HAP-1 (cell line): Measurements from ENCODE around the gene SND1.

Experiments used
- DNase-seq, 2 experiments: peaks; one replicate each; pipeline ENCODE4 v3.0.0-alpha.2; 2016 to 2020; ENCODE audit warnings: low spot score in 2 of 2
- H3K27me3 ChIP-seq: fragments of 250-450 bp; sonication (Bioruptor Pico); 2 replicates; pipeline ENCODE4 v1.5.1; 2020; ENCODE audit warnings: low read depth, mild to moderate bottlenecking, moderate library complexity
- H3K36me3 ChIP-seq: fragments of 250-450 bp; sonication (Bioruptor Pico); replicated peaks from 2 replicates; pipeline ENCODE4 v1.5.1; 2020; ENCODE audit warnings: mild to moderate bottlenecking
- H3K4me1 ChIP-seq: fragments of 250-450 bp; sonication (Bioruptor Pico); 2 replicates; pipeline ENCODE4 v1.5.1; 2020; ENCODE audit warnings: mild to moderate bottlenecking
- H3K4me3 ChIP-seq: fragments of 250-450 bp; sonication (Bioruptor Pico); 2 replicates; pipeline ENCODE4 v1.5.1; 2020; ENCODE audit warnings: mild to moderate bottlenecking, moderate library complexity
- H3K9me3 ChIP-seq: fragments of 250-450 bp; sonication (Bioruptor Pico); 2 replicates; pipeline ENCODE4 v1.5.1; 2020; ENCODE audit warnings: mild to moderate bottlenecking, moderate library complexity
- in situ Hi-C: fragments of 300-500 bp; cut with MboI; formaldehyde crosslinking; loops from 3 replicates; pipeline ENCODE4 v1.14.3; 2020; ENCODE audit warnings: low sequenced_read_pairs, inconsistent platforms, mixed read lengths

Gene SND1

GRCh38 chr7:128078309-128078708 lies 426.3 kb downstream of the SND1 start:
- Histone ChIP-seq H3K36me3 (peaks cover 14% of the 10 kb centered on the region; the same call in 1 of the 2 replicates), H3K4me1 (no peaks in the 10 kb centered on the region), H3K9me3 (no peaks in the 10 kb centered on the region), H3K4me3 (no peak overlapping the region), H3K27me3 (no peaks in the 10 kb centered on the region)
- DNase-seq = no peak
- in situ Hi-C loops = no loop called here

- DNase-seq = no peak
- Histone ChIP-seq H3K36me3 (peaks cover 15% of the 10 kb centered on the region; the same call in 1 of the 2 replicates), H3K4me1 (no peaks in the 10 kb centered on the region), H3K9me3 (no peaks in the 10 kb centered on the region), H3K4me3 (no peak overlapping the region), H3K27me3 (no peaks in the 10 kb centered on the region)
- in situ Hi-C loops = no loop called here
These were observed 428.2 kb downstream of the SND1 start for GRCh38 chr7:128080169-128080568.

GRCh38 chr7:128081351-128081750 lies 429.4 kb downstream of the SND1 start:
- peaks cover 23% of the 10 kb centered on the region for H3K36me3 ChIP-seq
- in situ Hi-C loops = no loop called here
- no peaks in the 10 kb centered on the region for H3K9me3 ChIP-seq

DNA sequence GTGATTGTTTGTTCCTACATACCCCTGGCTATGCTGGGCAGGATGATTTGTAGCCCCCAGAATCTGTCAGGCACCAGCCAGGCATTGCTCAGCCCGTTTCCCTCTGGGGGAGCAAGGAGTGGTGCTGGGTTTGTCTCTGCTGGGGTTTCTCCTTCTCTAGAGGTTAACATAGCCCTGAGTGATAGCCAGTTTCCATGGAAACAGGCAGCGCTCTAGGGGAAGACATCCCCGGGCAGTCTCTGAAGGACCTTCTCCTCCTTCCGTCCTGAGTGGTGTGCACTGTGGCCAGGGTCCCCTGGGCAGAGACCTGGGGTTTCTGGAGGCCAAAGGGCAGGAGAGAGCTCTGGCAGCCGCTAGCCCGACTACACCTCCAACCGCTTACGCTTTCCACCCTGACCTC lies 429.8 kb downstream of the SND1 start:
- in situ Hi-C loops = no loop called here
- Histone ChIP-seq H3K4me3 (no peak overlapping the region), H3K4me1 (no peaks in the 10 kb centered on the region), H3K27me3 (no peaks in the 10 kb centered on the region), H3K9me3 (no peaks in the 10 kb centered on the region), H3K36me3 (peaks cover 23% of the 10 kb centered on the region)
- DNase-seq = no peak

More at GRCh38 chr7:128081351-128081750, 429.4 kb downstream of the SND1 start:
- Histone ChIP-seq H3K27me3 (no peaks in the 10 kb centered on the region), H3K4me3 (no peak overlapping the region), H3K4me1 (no peaks in the 10 kb centered on the region)
- no peak for DNase-seq

- no peaks in the 10 kb centered on the region for H3K9me3 ChIP-seq
- H3K27me3 ChIP-seq = no peaks in the 10 kb centered on the region
- no peak for DNase-seq
- H3K36me3 ChIP-seq = peaks cover 23% of the 10 kb centered on the region
- H3K4me3 ChIP-seq = no peak overlapping the region
- in situ Hi-C loops = no loop called here
- H3K4me1 ChIP-seq = no peaks in the 10 kb centered on the region
These were observed 430.4 kb downstream of the SND1 start for GRCh38 chr7:128082431-128082830.

- no peaks in the 10 kb centered on the region for H3K9me3 ChIP-seq
- DNase-seq = no peak
- H3K4me1 ChIP-seq = no peaks in the 10 kb centered on the region
- no peak overlapping the region for H3K4me3 ChIP-seq
- no peaks in the 10 kb centered on the region for H3K27me3 ChIP-seq
- in situ Hi-C loops = no loop called here
- peaks cover 18% of the 10 kb centered on the region for H3K36me3 ChIP-seq
These were observed 433.1 kb downstream of the SND1 start for GRCh38 chr7:128084896-128085608.

DNA sequence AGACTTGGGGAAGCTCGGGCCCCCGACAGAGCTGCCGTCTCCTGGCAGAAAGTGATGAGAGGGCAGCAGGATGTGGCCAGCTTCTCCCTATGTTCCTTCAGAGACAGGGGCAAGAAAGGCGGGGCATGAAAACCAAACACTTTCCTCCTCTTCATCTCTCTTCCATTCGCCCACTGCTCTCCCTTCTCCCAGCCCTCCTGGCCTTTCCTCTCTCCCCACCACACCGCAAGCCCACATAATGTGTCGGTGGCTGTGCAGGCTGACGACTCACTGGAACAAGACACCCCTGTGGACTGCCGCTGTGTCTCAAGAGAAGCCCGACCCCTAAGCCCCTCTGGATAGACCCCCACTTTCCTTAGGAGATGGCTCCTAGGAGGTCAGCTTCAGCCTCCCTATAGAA lies 438.5 kb downstream of the SND1 start:
- no peak for DNase-seq
- in situ Hi-C loops = no loop called here
- H3K9me3 ChIP-seq = no peaks in the 10 kb centered on the region
- no peak overlapping the region for H3K4me3 ChIP-seq
- peaks cover 18% of the 10 kb centered on the region for H3K36me3 ChIP-seq
- no peaks in the 10 kb centered on the region for H3K4me1 ChIP-seq
- H3K27me3 ChIP-seq = no peaks in the 10 kb centered on the region

- H3K4me1 ChIP-seq = no peaks in the 10 kb centered on the region
- DNase-seq = no peak
- H3K27me3 ChIP-seq = no peaks in the 10 kb centered on the region
- no peaks in the 10 kb centered on the region for H3K9me3 ChIP-seq
- H3K36me3 ChIP-seq = peaks cover 13% of the 10 kb centered on the region
- no peak overlapping the region for H3K4me3 ChIP-seq
- in situ Hi-C loops = no loop called here
These were observed 439.1 kb downstream of the SND1 start for GRCh38 chr7:128091106-128091505.

GRCh38 chr7:128092221-128092620 lies 440.2 kb downstream of the SND1 start:
- DNase-seq = no peak
- Histone ChIP-seq H3K9me3 (no peaks in the 10 kb centered on the region), H3K4me1 (0 out of 2 replicates have a peak, but pooled peaks cover 3% of the 10 kb centered on the region), H3K36me3 (peaks cover 13% of the 10 kb centered on the region), H3K4me3 (no peak overlapping the region), H3K27me3 (no peaks in the 10 kb centered on the region)
- in situ Hi-C loops = no loop called here

- Histone ChIP-seq H3K4me3 (no peak overlapping the region), H3K4me1 (0 out of 2 replicates have a peak, but pooled peaks cover 3% of the 10 kb centered on the region), H3K9me3 (no peaks in the 10 kb centered on the region), H3K27me3 (no peaks in the 10 kb centered on the region), H3K36me3 (peaks cover 13% of the 10 kb centered on the region)
- DNase-seq = no peak
- in situ Hi-C loops = no loop called here
These were observed 441.9 kb downstream of the SND1 start for GRCh38 chr7:128093614-128094570.

DNA sequence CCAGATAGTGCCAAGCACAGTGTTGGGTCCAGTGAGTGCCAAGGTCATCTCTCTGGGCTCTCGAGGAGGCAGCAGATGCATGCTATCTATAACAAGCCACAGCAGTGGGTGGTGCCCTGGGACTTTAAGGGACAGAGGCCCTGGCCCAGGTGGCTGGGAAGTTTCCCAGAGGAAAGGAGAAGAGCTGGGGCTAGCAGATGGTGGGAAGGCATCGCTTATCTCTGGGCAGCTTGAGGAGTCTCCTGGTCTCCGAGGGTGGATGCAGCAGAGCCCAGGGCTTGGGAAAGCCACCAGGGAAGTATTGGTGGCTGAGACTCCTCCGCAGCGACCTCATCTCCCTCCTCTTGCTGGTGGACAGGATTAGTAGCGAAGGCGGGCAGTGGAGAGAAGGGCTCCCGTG lies 442.7 kb downstream of the SND1 start:
- in situ Hi-C loops = no loop called here
- Histone ChIP-seq H3K4me1 (0 out of 2 replicates have a peak, but pooled peaks cover 3% of the 10 kb centered on the region), H3K36me3 (peaks cover 8% of the 10 kb centered on the region), H3K9me3 (no peaks in the 10 kb centered on the region), H3K27me3 (no peaks in the 10 kb centered on the region), H3K4me3 (no peak overlapping the region)
- no peak for DNase-seq

DNA sequence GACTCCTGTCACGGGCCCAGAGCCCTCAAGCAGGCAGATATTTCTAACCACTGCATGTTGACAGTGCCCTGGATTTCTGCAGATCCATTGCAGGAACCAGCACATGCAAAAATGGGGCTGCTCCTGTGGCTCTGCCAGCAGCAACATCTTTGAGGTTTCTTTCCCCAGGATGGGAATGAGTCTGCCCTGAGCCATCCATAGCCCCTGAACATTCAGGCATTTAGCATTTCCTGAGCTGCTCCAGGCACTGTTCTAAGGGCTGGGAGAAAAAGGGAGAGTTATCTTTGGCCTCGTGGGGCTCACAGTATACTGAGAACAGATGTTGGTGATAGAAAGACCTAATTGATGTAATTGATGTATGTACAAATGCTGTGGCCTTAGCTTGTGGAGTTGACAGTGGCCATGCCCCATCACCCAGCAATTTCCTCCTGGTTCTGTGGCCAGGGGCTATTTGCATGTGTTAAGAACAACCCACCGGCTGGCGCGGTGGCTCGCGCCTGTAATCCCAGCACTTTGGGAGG lies 445.3 kb downstream of the SND1 start:
- H3K4me3 ChIP-seq = no peak overlapping the region
- in situ Hi-C loops = no loop called here
- DNase-seq = no peak
- H3K4me1 ChIP-seq = 0 out of 2 replicates have a peak, but pooled peaks cover 3% of the 10 kb centered on the region
- peaks cover 8% of the 10 kb centered on the region for H3K36me3 ChIP-seq
- H3K27me3 ChIP-seq = no peaks in the 10 kb centered on the region
- no peaks in the 10 kb centered on the region for H3K9me3 ChIP-seq

DNA sequence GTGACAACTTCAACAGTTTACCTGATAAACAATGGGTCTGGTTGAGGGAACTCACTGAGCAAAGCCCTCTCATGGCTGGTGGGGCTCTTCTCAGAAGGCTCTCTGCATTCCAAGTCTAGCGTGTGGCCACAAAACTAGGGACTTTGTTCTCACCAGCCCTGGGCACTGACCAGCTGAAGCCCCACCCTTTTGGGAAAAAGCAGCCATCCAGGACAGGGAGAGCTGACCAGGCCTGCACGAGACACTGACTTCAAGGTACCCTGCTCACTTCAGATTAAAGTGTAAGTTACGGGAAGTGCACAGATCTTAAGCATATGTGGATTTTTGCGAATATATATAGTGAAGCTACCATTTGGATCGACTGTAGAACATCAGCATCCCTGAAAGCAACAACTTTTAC lies 446.6 kb downstream of the SND1 start:
- Histone ChIP-seq H3K27me3 (peaks cover 6% of the 10 kb centered on the region), H3K36me3 (peaks cover 5% of the 10 kb centered on the region), H3K9me3 (no peaks in the 10 kb centered on the region), H3K4me3 (no peak overlapping the region), H3K4me1 (0 out of 2 replicates have a peak, but pooled peaks cover 3% of the 10 kb centered on the region)
- DNase-seq = no peak
- in situ Hi-C loops = no loop called here
